AG04450 (cell line): Measurements from ENCODE around the gene RBP3. TPM values are rescaled to one million over a fixed set of nuclear protein-coding genes. Genes with fewer than 3 reads are reported as not detected.

Source experiments
- CTCF ChIA-PET: fragments of 300-600, 350-600 bp; formaldehyde crosslinking; extraction: SDS; loops from one replicate; lab custom pipeline; 2022; ENCODE audit warnings: antibody characterized with exemption, inconsistent platforms; lab: Charles Lee
- POLR2A ChIA-PET: fragments of 350-600 bp; formaldehyde crosslinking; extraction: SDS; loops from one replicate; lab custom pipeline; 2021; ENCODE audit warnings: antibody characterized with exemption, inconsistent platforms; lab: Yijun Ruan, JAX
- DNase-seq: peaks from one replicate; pipeline ENCODE4 v3.0.0-alpha.2; 2011; ENCODE audit warnings: low read depth, low spot score
- H3K27ac ChIP-seq: one replicate; pipeline ENCODE4 v1.5.1; 2012; ENCODE audit warnings: low read depth, low read length, control low read depth
- H3K27me3 ChIP-seq: one replicate; pipeline ENCODE4 v1.6.0; 2012; ENCODE audit warnings: low read length; ENCODE audit not compliant: control insufficient read depth, insufficient read depth
- H3K4me3 ChIP-seq: 2 replicates; pipeline ENCODE4 v1.5.1; 2011; ENCODE audit warnings: mild to moderate bottlenecking, low read depth, low read length, control low read depth
- H3K9me3 ChIP-seq: 2 replicates; pipeline ENCODE4 v1.5.1; 2012; ENCODE audit warnings: low read length; ENCODE audit not compliant: control insufficient read depth, insufficient read depth
- polyA plus RNA-seq: library from polyadenylated mRNA; depleted of rRNA; stranded (reverse); fragments of >200 nt; gene quantifications from 2 replicates; pipeline ENCODE4 v1.2.3, GENCODE V29; 2011
- TF ChIP-seq, protein P1 (sequence below): IDR thresholded peaks from 2 replicates; pipeline ENCODE4 v1.5.1; 2011; ENCODE audit warnings: low read depth, low read length, control low read depth, inconsistent platforms

Gene RBP3
- polyA plus RNA-seq, 1 experiment: not detected

- no peak overlapping the region for H3K27ac ChIP-seq
- DNase-seq: no peak
- H3K27me3 ChIP-seq: peaks cover 30% of the 10 kb centered on the region
- no peak overlapping the region for H3K4me3 ChIP-seq
- H3K9me3 ChIP-seq: no peaks in the 10 kb centered on the region; the same call in 1 of the 2 replicates
- ChIA-PET CTCF (interaction anchor here (1.5 kb wide), 1 partner anchor 12 kb away, joined by 4 read pairs; no protein-coding TSS in a partner anchor), POLR2A (no interaction called here)
- TF ChIP-seq, protein P1, sequence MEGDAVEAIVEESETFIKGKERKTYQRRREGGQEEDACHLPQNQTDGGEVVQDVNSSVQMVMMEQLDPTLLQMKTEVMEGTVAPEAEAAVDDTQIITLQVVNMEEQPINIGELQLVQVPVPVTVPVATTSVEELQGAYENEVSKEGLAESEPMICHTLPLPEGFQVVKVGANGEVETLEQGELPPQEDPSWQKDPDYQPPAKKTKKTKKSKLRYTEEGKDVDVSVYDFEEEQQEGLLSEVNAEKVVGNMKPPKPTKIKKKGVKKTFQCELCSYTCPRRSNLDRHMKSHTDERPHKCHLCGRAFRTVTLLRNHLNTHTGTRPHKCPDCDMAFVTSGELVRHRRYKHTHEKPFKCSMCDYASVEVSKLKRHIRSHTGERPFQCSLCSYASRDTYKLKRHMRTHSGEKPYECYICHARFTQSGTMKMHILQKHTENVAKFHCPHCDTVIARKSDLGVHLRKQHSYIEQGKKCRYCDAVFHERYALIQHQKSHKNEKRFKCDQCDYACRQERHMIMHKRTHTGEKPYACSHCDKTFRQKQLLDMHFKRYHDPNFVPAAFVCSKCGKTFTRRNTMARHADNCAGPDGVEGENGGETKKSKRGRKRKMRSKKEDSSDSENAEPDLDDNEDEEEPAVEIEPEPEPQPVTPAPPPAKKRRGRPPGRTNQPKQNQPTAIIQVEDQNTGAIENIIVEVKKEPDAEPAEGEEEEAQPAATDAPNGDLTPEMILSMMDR: no peak
Measured at GRCh38 chr10:47349941-47350371, 1.8 kb downstream of the RBP3 start.

DNA sequence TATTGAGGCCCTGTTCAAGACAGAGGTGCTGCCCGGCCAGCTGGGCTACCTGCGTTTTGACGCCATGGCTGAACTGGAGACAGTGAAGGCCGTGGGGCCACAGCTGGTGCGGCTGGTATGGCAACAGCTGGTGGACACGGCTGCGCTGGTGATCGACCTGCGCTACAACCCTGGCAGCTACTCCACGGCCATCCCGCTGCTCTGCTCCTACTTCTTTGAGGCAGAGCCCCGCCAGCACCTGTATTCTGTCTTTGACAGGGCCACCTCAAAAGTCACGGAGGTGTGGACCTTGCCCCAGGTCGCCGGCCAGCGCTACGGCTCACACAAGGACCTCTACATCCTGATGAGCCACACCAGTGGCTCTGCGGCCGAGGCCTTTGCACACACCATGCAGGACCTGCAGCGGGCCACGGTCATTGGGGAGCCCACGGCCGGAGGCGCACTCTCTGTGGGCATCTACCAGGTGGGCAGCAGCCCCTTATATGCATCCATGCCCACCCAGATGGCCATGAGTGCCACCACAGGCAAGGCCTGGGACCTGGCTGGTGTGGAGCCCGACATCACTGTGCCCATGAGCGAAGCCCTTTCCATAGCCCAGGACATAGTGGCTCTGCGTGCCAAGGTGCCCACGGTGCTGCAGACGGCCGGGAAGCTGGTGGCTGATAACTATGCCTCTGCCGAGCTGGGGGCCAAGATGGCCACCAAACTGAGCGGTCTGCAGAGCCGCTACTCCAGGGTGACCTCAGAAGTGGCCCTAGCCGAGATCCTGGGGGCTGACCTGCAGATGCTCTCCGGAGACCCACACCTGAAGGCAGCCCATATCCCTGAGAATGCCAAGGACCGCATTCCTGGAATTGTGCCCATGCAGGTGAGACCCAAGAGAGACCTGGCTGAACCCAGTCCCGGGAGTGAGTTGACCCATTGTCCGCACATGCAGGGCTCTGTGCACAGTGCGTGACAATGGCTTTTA, 2.8 kb downstream of the RBP3 start:
- no peak for DNase-seq
- TF ChIP-seq, protein P1: no peak
- CTCF ChIA-PET: interaction anchor here (1.5 kb wide), 1 partner anchor 11 kb away, joined by 4 read pairs; no protein-coding TSS in a partner anchor

GRCh38 chr10:47351899-47352815, 4.0 kb downstream of the RBP3 start:
- Histone ChIP-seq H3K4me3 (no peak overlapping the region), H3K27ac (no peak overlapping the region), H3K27me3 (peaks cover 21% of the 10 kb centered on the region), H3K9me3 (no peaks in the 10 kb centered on the region; the same call in 1 of the 2 replicates)
- TF ChIP-seq, protein P1: no peak
- DNase-seq: no peak
- CTCF ChIA-PET: interaction anchor here (1.6 kb wide), 1 partner anchor 12 kb away, joined by 5 read pairs; no protein-coding TSS in a partner anchor
- POLR2A ChIA-PET: no interaction called here

More for the DNA sequence above, 2.8 kb downstream of the RBP3 start:
- POLR2A ChIA-PET: no interaction called here
- Histone ChIP-seq H3K4me3 (no peak overlapping the region), H3K27ac (no peak overlapping the region), H3K9me3 (no peaks in the 10 kb centered on the region; the same call in 1 of the 2 replicates), H3K27me3 (peaks cover 27% of the 10 kb centered on the region)

DNA sequence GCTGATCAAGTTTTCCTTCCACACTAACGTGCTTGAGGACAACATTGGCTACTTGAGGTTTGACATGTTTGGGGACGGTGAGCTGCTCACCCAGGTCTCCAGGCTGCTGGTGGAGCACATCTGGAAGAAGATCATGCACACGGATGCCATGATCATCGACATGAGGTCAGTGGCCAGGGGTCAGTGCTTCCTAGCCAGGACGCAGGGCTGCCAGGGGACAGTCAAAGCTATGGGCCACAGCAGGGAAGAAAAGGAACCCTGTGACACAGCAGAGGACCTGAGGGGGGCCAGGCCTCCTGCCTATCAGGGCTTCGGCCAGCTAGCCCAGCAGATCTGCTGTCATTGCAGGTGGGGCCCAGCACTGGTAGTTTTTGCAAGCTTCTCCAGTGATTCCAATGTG, 5.2 kb downstream of the RBP3 start:
- Histone ChIP-seq H3K9me3 (no peaks in the 10 kb centered on the region; the same call in 1 of the 2 replicates), H3K4me3 (no peak overlapping the region), H3K27ac (no peak overlapping the region), H3K27me3 (peaks cover 22% of the 10 kb centered on the region)
- ChIA-PET CTCF (interaction anchor here (0.8 to 1.9 kb wide), 3 partner anchors 13 to 306 kb away, joined by 3 to 6 read pairs (median 5); no protein-coding TSS in a partner anchor), POLR2A (no interaction called here)
- no peak for DNase-seq
- TF ChIP-seq, protein P1: no peak
